GM10266 (cell line): ENCODE measurements around the gene MTRR.
A peak's percentile ranks its signal among the peaks of the same experiment; 100 is the strongest.

ENCODE experiments used
- DNase-seq: peaks from one replicate; pipeline ENCODE4 v3.0.0; 2012; ENCODE audit errors: extremely low spot score
- TF ChIP-seq, protein P1 (sequence below): IDR thresholded peaks from 2 replicates; pipeline ENCODE4 v1.5.1; 2012; ENCODE audit warnings: mild to moderate bottlenecking, low read depth; ENCODE audit not compliant: control insufficient read depth, insufficient read depth; ENCODE audit errors: missing control alignments

Gene MTRR

DNA sequence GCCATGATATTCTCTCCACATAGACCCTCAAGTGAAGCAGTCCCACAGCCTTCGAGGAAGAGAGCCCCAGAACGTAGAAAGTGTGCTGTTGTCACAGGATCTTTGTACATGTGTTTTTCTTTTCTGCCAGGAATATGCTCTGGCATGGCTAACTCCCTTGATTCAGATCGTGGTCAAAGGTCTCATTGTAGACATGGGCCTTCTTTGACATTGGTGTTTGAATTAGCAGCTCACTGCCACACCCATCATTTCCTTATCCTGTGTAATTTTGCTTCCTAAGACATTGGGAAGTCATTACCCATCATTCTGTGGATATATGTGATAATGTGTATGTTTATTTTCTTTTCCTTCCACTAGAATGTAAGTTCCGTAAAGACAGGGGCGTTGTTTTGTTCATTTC is 25.5 kb downstream of the MTRR start:
- TF ChIP-seq, protein P1, sequence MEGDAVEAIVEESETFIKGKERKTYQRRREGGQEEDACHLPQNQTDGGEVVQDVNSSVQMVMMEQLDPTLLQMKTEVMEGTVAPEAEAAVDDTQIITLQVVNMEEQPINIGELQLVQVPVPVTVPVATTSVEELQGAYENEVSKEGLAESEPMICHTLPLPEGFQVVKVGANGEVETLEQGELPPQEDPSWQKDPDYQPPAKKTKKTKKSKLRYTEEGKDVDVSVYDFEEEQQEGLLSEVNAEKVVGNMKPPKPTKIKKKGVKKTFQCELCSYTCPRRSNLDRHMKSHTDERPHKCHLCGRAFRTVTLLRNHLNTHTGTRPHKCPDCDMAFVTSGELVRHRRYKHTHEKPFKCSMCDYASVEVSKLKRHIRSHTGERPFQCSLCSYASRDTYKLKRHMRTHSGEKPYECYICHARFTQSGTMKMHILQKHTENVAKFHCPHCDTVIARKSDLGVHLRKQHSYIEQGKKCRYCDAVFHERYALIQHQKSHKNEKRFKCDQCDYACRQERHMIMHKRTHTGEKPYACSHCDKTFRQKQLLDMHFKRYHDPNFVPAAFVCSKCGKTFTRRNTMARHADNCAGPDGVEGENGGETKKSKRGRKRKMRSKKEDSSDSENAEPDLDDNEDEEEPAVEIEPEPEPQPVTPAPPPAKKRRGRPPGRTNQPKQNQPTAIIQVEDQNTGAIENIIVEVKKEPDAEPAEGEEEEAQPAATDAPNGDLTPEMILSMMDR, result no peak
- DNase-seq, result no peak

DNA sequence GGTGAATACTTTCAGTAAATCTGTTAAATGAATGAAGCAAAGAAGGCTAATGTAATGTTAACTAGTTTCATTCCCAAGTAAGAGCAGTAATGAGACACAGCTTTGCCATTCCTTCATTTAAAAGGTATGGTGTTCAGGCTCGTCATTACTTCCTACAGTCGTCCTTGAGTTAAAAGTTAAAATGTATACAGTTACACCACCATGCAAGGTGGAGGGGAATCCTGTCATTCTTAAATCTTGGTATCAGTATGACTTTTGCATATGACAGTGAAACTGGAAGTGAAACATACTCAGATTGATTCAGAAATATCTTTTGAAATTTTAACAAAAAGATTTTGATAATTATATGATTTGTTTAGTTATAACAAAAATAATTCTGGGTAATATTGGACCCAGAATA is 25.9 kb downstream of the MTRR start:
- TF ChIP-seq, protein P1, result no peak
- peak; percentile 18 for DNase-seq

DNA sequence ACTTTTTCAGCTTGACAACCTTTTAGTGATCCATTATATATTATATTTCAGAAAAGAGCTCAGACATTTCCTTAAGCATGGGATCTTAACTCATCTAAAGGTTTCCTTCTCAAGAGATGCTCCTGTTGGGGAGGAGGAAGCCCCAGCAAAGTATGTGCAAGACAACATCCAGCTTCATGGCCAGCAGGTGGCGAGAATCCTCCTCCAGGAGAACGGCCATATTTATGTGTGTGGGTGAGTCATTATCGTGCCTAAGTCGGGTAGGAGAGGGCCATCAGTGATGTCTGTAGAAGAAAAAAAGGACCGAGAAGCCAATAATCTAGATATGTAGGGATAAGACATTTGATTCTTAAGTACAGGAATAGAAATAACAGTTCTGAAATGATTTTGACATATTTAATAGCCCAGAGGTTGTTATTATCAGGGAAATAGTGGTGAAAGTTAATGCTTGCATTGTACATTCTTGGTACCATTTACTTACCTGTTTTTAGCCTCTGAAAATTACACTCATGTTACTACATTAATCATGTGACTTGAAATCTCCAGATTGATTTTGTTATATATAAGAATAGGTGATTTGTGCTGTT is 28.2 kb downstream of the MTRR start:
- TF ChIP-seq, protein P1, result no peak
- no peak for DNase-seq

DNA sequence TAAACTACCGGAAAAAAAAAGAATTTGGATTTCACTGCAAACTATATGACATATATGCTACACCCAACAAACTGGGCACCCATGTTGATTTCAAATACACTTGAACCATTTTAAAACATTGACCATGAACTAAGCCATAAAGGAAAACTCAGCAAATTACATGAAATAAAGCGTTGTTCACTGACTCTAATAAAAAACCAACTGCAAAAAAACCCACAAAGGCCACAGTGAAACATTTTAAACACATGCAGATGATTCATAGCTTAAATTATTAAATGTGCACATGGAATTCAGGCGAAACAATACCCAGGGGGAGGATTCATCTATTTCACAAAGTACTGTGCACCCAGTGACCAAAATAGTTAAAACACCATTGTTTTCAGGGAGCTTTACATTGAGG is 33.3 kb downstream of the MTRR start:
- DNase-seq, result no peak
- TF ChIP-seq, protein P1, result no peak

DNA sequence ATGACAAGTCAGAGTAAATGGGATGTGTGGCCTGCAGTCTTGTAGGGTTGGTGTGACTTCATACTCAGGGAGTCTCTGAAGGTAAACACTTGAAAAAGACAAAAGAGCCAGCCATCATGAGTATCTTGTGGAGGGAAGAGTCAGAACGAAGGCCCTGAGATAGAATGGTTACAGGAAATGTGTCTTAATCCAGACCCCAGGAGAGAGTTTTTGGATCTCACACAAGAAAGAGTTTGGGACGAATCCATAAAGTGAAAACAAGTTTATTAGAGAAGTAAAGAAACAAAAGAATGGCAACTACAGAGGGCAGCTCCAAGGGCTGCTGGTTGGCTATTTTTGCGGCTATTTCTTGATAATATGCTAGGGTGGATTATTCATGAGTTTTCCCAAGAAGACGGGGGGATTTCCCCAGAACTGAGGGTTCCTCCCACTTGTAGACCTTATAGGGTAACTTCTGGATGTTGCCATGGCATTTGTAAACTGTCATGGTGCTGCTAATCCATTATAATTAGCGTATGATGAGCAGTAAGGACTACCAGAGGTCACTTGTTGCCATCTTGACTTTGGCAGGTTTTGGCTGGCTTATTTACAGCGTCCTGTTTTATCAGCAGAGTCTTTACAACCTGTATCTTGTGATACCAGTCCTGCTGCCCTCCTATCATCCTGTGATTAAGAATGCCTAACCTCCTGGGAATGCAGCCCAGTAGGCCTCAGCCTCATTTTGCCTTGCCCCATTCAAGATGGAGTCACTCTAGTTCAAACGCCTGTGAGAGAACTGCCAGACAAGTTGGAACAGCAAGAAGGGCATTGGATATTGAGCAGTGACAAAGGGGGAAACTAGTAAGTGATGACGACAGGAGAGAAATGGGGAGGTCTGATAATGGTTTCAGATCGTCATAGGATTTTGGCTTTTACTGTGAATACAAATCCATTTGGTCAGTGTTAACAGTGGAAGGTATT is 34.0 kb downstream of the MTRR start:
- DNase-seq, result no peak
- TF ChIP-seq, protein P1, result no peak

DNA sequence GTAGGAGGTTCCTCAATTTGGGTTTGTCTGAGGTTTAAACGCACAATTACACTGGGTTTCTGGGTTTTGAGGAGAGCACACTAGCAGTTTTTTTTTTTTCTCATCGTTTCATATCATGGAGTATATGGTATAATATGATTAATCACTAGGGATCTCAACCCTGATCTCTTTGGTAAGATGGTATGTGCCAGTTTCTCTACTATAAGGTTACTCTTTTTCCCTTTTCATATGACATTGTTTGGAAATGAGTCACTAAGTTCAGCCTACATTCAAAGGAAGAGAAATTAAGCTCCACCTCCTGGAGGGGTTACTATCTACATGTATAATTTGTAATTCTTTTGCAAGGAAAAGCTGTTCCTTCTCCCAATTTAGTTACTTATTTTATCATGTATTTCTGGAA is 35.2 kb downstream of the MTRR start:
- TF ChIP-seq, protein P1, result no peak
- DNase-seq, result no peak

DNA sequence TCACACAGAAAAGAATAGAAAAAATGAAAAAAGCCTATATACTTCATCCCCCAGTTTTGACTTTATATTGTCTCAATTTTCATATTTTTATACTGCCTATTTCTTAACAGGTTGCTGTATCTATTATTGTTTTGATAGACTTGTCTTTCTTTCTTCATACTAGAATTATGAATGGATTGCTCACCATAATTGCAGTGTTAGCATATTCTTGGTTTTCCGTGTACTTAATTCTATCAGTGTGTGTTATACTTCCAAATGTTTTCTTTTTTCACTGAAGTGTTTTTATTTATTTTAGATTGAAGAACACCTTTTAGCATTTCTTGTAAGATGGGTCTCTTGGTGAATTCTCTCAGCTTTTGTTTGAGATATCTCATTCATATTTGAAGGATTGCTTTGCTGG is 38.7 kb downstream of the MTRR start:
- TF ChIP-seq, protein P1, result no peak
- no peak for DNase-seq
